Loucy (cell line): ENCODE results near the gene LCN15.

Experiments
- H2AFZ ChIP-seq: fragments of 200-600 bp; sonication (generic); 2 replicates; pipeline ENCODE4 v1.6.0; 2016; ENCODE audit warnings: antibody characterized with exemption, mild to moderate bottlenecking, low read length, moderate library complexity
- H3F3A ChIP-seq: fragments of 200-600 bp; 2 replicates; pipeline ENCODE4 v1.6.0; 2016; ENCODE audit warnings: antibody characterized with exemption, low read depth, mild to moderate bottlenecking
- H3K27me3 ChIP-seq: fragments of 200-600 bp; sonication (generic); 2 replicates; pipeline ENCODE4 v1.6.1; 2014; ENCODE audit warnings: low read length, mild to moderate bottlenecking; ENCODE audit not compliant: insufficient read depth, poor library complexity, severe bottlenecking
- H3K36me3 ChIP-seq: fragments of 200-600 bp; sonication (generic); 2 replicates; pipeline ENCODE4 v1.6.1; 2016; ENCODE audit warnings: low read length; ENCODE audit not compliant: insufficient read depth
- H3K4me1 ChIP-seq: fragments of 200-600 bp; sonication (generic); 2 replicates; pipeline ENCODE4 v1.5.1; 2014; ENCODE audit warnings: low read length, mild to moderate bottlenecking; ENCODE audit not compliant: insufficient read depth, poor library complexity, severe bottlenecking
- H3K4me2 ChIP-seq: fragments of 200-600 bp; sonication (generic); 2 replicates; pipeline ENCODE4 v1.6.0; 2014; ENCODE audit warnings: antibody characterized with exemption, low read length, low read depth, mild to moderate bottlenecking; ENCODE audit not compliant: poor library complexity, severe bottlenecking
- H3K4me3 ChIP-seq: fragments of 200-600 bp; sonication (generic); 2 replicates; pipeline ENCODE4 v1.5.1; 2014; ENCODE audit warnings: low read length, mild to moderate bottlenecking, mixed read lengths; ENCODE audit not compliant: poor library complexity, severe bottlenecking
- H3K79me2 ChIP-seq: fragments of 200-600 bp; sonication (generic); 2 replicates; pipeline ENCODE4 v1.6.1; 2014; ENCODE audit warnings: low read length; ENCODE audit not compliant: insufficient read depth
- H3K9ac ChIP-seq: fragments of 200-600 bp; sonication (generic); 2 replicates; pipeline ENCODE4 v1.6.0; 2014; ENCODE audit warnings: mild to moderate bottlenecking, low read depth, low read length, moderate library complexity; ENCODE audit not compliant: poor library complexity, severe bottlenecking
- H3K9me2 ChIP-seq: fragments of 200-600 bp; sonication (generic); replicated peaks from 2 replicates; pipeline ENCODE4 v1.6.1; 2016; ENCODE audit warnings: low read depth, low read length, mixed read lengths
- H3K9me3 ChIP-seq: fragments of 200-600 bp; sonication (generic); 2 replicates; pipeline ENCODE4 v1.6.1; 2014; ENCODE audit warnings: mild to moderate bottlenecking, antibody characterized with exemption, low read length, low read depth; ENCODE audit not compliant: insufficient read depth
- H4K20me1 ChIP-seq: fragments of 200-600 bp; sonication (generic); 2 replicates; pipeline ENCODE4 v1.6.0; 2014; ENCODE audit warnings: antibody characterized with exemption, low read length, mild to moderate bottlenecking; ENCODE audit not compliant: insufficient read depth, poor library complexity, severe bottlenecking
- EZH2phosphoT487 ChIP-seq: fragments of 200-600 bp; IDR thresholded peaks from 2 replicates; pipeline ENCODE4 v1.6.1; 2018; ENCODE audit warnings: antibody characterized with exemption, mild to moderate bottlenecking, moderate library complexity, borderline replicate concordance
- TF ChIP-seq, protein P1 (sequence below): fragments of 200-600 bp; sonication (generic); conservative IDR thresholded peaks from 2 replicates; pipeline ENCODE4 v1.5.1; 2014; ENCODE audit warnings: mild to moderate bottlenecking, antibody characterized with exemption, low read length

LCN15 gene

GRCh38 chr9:136794281-136794999 lies 30.1 kb upstream of the LCN15 start:
- Histone ChIP-seq H3K4me2 (no peak overlapping the region), H3K27me3 (no peaks in the 10 kb centered on the region), H3K9me3 (no peaks in the 10 kb centered on the region), H2AFZ (no peak overlapping the region), H3K9me2 (no peaks in the 10 kb centered on the region), H3F3A (no peaks in the 10 kb centered on the region), H3K79me2 (no peaks in the 10 kb centered on the region; the same call in 1 of the 2 replicates), H4K20me1 (peaks cover 9% of the 10 kb centered on the region), H3K9ac (no peak overlapping the region), H3K36me3 (no peaks in the 10 kb centered on the region), H3K4me1 (peaks cover 11% of the 10 kb centered on the region), H3K4me3 (no peak overlapping the region)
- TF ChIP-seq EZH2phosphoT487 = no peak
- TF ChIP-seq, protein P1, sequence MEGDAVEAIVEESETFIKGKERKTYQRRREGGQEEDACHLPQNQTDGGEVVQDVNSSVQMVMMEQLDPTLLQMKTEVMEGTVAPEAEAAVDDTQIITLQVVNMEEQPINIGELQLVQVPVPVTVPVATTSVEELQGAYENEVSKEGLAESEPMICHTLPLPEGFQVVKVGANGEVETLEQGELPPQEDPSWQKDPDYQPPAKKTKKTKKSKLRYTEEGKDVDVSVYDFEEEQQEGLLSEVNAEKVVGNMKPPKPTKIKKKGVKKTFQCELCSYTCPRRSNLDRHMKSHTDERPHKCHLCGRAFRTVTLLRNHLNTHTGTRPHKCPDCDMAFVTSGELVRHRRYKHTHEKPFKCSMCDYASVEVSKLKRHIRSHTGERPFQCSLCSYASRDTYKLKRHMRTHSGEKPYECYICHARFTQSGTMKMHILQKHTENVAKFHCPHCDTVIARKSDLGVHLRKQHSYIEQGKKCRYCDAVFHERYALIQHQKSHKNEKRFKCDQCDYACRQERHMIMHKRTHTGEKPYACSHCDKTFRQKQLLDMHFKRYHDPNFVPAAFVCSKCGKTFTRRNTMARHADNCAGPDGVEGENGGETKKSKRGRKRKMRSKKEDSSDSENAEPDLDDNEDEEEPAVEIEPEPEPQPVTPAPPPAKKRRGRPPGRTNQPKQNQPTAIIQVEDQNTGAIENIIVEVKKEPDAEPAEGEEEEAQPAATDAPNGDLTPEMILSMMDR = no peak

GRCh38 chr9:136793086-136793946 lies 29.0 kb upstream of the LCN15 start:
- Histone ChIP-seq H4K20me1 (peaks cover 9% of the 10 kb centered on the region), H3K4me3 (no peak overlapping the region), H3K4me2 (no peak overlapping the region), H3K27me3 (no peaks in the 10 kb centered on the region), H3K9ac (no peak overlapping the region), H3K4me1 (peaks cover 12% of the 10 kb centered on the region), H3F3A (no peaks in the 10 kb centered on the region), H3K9me3 (no peaks in the 10 kb centered on the region), H3K79me2 (no peaks in the 10 kb centered on the region; the same call in 1 of the 2 replicates), H3K36me3 (no peaks in the 10 kb centered on the region), H3K9me2 (no peaks in the 10 kb centered on the region), H2AFZ (no peak overlapping the region)
- TF ChIP-seq, protein P1 = no peak

DNA sequence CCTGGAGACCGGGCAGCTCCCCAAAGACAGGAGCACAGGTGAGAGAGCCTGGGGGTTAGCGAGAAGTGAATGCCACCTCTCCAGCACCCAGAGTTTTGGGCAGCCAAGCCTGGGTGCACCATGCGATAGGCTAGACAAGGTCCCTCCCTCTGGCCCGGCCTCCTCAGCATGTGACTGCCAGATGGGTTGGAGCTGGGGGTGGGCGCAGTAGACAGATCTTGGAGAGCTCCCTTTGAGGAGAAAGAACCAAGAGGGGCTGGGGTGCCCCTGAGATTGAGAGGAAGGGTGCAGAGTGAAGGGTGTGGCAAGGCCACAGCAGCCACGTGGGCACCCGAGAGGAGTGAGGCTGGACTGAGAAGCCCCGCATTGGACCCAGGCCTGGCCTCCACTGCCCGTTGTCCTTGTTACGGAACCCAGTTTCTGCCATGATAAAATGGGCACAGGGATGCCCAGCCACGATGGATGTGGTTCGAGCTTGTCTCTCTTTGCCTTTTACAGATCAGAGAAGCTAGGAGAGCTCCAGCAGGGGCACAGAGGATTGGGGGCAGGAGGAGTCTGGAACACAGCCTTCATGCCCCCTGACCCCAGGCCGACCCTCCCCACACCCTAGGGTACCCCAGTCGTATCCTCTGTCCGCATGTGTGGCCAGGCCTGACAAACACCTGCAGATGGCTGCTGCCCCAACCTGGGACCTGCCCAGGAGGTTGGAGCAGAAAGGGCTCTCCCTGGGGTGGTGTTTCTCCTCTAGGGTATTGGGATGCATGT lies 28.2 kb upstream of the LCN15 start:
- Histone ChIP-seq H3K4me3 (peak overlapping the region; percentile 89), H3F3A (no peaks in the 10 kb centered on the region), H3K9me2 (no peaks in the 10 kb centered on the region), H3K27me3 (no peaks in the 10 kb centered on the region), H4K20me1 (peaks cover 9% of the 10 kb centered on the region), H3K36me3 (no peaks in the 10 kb centered on the region), H3K4me1 (peaks cover 18% of the 10 kb centered on the region), H3K9ac (peak overlapping the region; percentile 95), H3K9me3 (no peaks in the 10 kb centered on the region), H3K4me2 (peak overlapping the region; percentile 98), H3K79me2 (no peaks in the 10 kb centered on the region; the same call in 1 of the 2 replicates), H2AFZ (no peak overlapping the region)
- no peak for TF ChIP-seq EZH2phosphoT487
- TF ChIP-seq, protein P1 = no peak
